ENCODE measurements around the gene MRPL37. TPM values are rescaled to one million over a fixed set of nuclear protein-coding genes. Genes with fewer than 3 reads are reported as not detected.

The MRPL37 gene
- total and polyA plus RNA-seq, 2 of the 8 experiments (the other 6 are each of a cell fraction or from before 2014, with no cell fraction given) = 45.5 to 126 TPM

GRCh38 chr1:54177726-54178125 lies 22.2 kb upstream of the MRPL37 start:
- Histone ChIP-seq H2BK120ac (replicated peaks; ENCODE audit: low read depth, low read length) (no peak overlapping the region), H3K79me1 (ENCODE audit: low read depth, low read length) (no peaks in the 10 kb centered on the region), H2BK20ac (ENCODE audit: low read length) (no peak overlapping the region), H4K8ac (ENCODE audit: extremely low read depth, insufficient read depth, low read length) (no peak overlapping the region), H3K23ac (ENCODE audit: insufficient read length) (no peak overlapping the region), H2BK5ac (ENCODE audit: low read depth, low read length) (no peak overlapping the region), H3K79me2 (ENCODE audit: control insufficient read depth in 1 of 2, insufficient read depth in 2 of 2, low read length in 2 of 2) (no peaks in the 10 kb centered on the region), H3K18ac (ENCODE audit: extremely low read depth, low read length) (no peak overlapping the region), H3K14ac (ENCODE audit: insufficient read length) (no peak overlapping the region), H4K91ac (replicated peaks; ENCODE audit: insufficient read length, low read length) (no peak overlapping the region), H3K9me3 (ENCODE audit: insufficient read depth in 2 of 2, low read depth in 1 of 2, low read length in 1 of 2) (no peaks in the 10 kb centered on the region), H2BK15ac (ENCODE audit: low read length) (no peak overlapping the region), H3K27ac (ENCODE audit: low read depth, low read length) (no peak overlapping the region), H3K23me2 (ENCODE audit: low read depth, low read length) (no peaks in the 10 kb centered on the region), H3K9ac (replicated peaks in 1 of 4; ENCODE audit: extremely low read depth in 1 of 4, low read depth in 3 of 4, low read length in 3 of 4) (no peak overlapping the region), H3K4me3 (ENCODE audit: extremely low read depth in 1 of 4, insufficient read depth in 2 of 4, low read depth in 3 of 4, low read length in 4 of 4) (no peak overlapping the region), H3K56ac (replicated peaks; ENCODE audit: insufficient read length, low read depth, low read length) (no peak overlapping the region), H3K4me2 (ENCODE audit: insufficient read depth in 1 of 2, low read depth in 2 of 2, low read length in 2 of 2) (no peak overlapping the region), H4K20me1 (replicated peaks in 1 of 2; ENCODE audit: control insufficient read depth in 1 of 2, insufficient read depth in 2 of 2, low read length in 2 of 2) (peaks cover 0 to 5% of the 10 kb centered on the region in 2 experiments), H2BK12ac (ENCODE audit: low read depth, low read length) (no peak overlapping the region), H2AFZ (ENCODE audit: low read length) (no peak overlapping the region), H3K27me3 (replicated peaks in 1 of 4; ENCODE audit: control insufficient read depth in 3 of 4, extremely low read depth in 1 of 4, insufficient read depth in 3 of 4, low read length in 3 of 4) (no peaks in the 10 kb centered on the region), H3K4ac (replicated peaks; ENCODE audit: insufficient read length, low read depth, low read length) (no peak overlapping the region), H4K5ac (ENCODE audit: insufficient read length, low read depth, low read length) (no peak overlapping the region), H3K36me3 (ENCODE audit: control insufficient read depth in 2 of 4, insufficient read depth in 4 of 4, low read length in 3 of 4) (no peaks in the 10 kb centered on the region), H3K4me1 (replicated peaks in 1 of 4; ENCODE audit: control insufficient read depth in 3 of 4, insufficient read depth in 4 of 4, low read length in 3 of 4) (no peaks in the 10 kb centered on the region), H2AK5ac (ENCODE audit: low read depth, low read length) (no peak overlapping the region)
- POLR2A ChIA-PET (ENCODE audit: partially characterized antibody) = interaction anchor here (0.9 to 1.7 kb wide), 2 partner anchors 9 to 219 kb away, joined by 3 to 4 read pairs; no protein-coding TSS in a partner anchor
- WGBS, 2 experiments (ENCODE audit: extremely low coverage in 1 of 2, insufficient coverage in 1 of 2, insufficient read length in 1 of 2, insufficient replicate concordance in 2 of 2, low coverage in 1 of 2, low lambda C conversion rate in 2 of 2, missing lambda C conversion rate in 1 of 2) = 90% methylated on average over 8 of the region's 8 CpGs; no CpG with 5 or more reads in 1 of the 2 experiments
- FAIRE-seq = no peak
- TF ChIP-seq, protein P1, sequence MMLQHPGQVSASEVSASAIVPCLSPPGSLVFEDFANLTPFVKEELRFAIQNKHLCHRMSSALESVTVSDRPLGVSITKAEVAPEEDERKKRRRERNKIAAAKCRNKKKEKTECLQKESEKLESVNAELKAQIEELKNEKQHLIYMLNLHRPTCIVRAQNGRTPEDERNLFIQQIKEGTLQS (IDR thresholded peaks at IDR 0.05; ENCODE audit: insufficient read depth, low read depth, low read length) = no peak
- no peak for TF ChIP-seq FOSL1 (IDR thresholded peaks at IDR 0.05; ENCODE audit: insufficient read depth, low read depth, low read length)
- no peak for TF ChIP-seq HDAC2 (IDR thresholded peaks at IDR 0.05; ENCODE audit: borderline replicate concordance in 1 of 2, low read depth in 2 of 2, low read length in 2 of 2)
- no peak for TF ChIP-seq RAD21 (IDR thresholded peaks at IDR 0.05 in 1 of 2, conservative IDR thresholded peaks at IDR 0.05 in 1 of 2; ENCODE audit: low read depth in 2 of 2, low read length in 2 of 2)
- TF ChIP-seq POLR2AphosphoS5 (IDR thresholded peaks at IDR 0.05; ENCODE audit: low read depth, low read length) = no peak
- no peak for TF ChIP-seq JUN (IDR thresholded peaks at IDR 0.05; ENCODE audit: low read depth, low read length)
- no peak for TF ChIP-seq BCL11A (IDR thresholded peaks at IDR 0.05; ENCODE audit: low read depth in 2 of 2, low read length in 2 of 2)
- no peak for TF ChIP-seq SAP30 (IDR thresholded peaks at IDR 0.05; ENCODE audit: insufficient read depth, insufficient replicate concordance, low read length)
- no peak for TF ChIP-seq CREB1 (IDR thresholded peaks at IDR 0.05)
- no peak for TF ChIP-seq SUZ12 (IDR thresholded peaks at IDR 0.05; ENCODE audit: low read length)
- TF ChIP-seq EZH2 (IDR thresholded peaks at IDR 0.05; ENCODE audit: low read depth, low read length, severe bottlenecking) = no peak
- TF ChIP-seq RBBP5 (IDR thresholded peaks at IDR 0.05; ENCODE audit: borderline replicate concordance, low read depth, low read length) = no peak
- TF ChIP-seq SP4 (IDR thresholded peaks at IDR 0.05; ENCODE audit: low read length) = no peak
- CTCF ChIA-PET (ENCODE audit: partially characterized antibody) = interaction anchor here (1.4 to 2.1 kb wide), 3 partner anchors 10 to 104 kb away, joined by 4 to 6 read pairs (median 4); no protein-coding TSS in a partner anchor
- no peak for DNase-seq (ENCODE audit: low read depth in 1 of 2, low spot score in 2 of 2)

Measured in H1 (cell line).